WTC11 (cell line): ENCODE measurements around the gene CDH18. TPM values are rescaled to one million over a fixed set of nuclear protein-coding genes. Genes with fewer than 3 reads are reported as not detected.

Experiments used
- ATAC-seq: fragments of 200-7000 bp; cut with Tn5 transposase; 2 replicates; pipeline ENCODE4 v1.10.0; 2021; ENCODE audit warnings: mild to moderate bottlenecking, moderate library complexity
- CTCF ChIA-PET: fragments of 300-600 bp; sonication (Branson Sonifier 250); formaldehyde crosslinking; loops from one replicate; lab custom pipeline; 2021; ENCODE audit warnings: antibody characterized with exemption; lab: Charles Lee
- POLR2A ChIA-PET: fragments of 350-600 bp; sonication (Branson Sonifier 250); formaldehyde crosslinking; loops from one replicate; lab custom pipeline; 2021; ENCODE audit warnings: antibody characterized with exemption; lab: Charles Lee
- DNase-seq: peaks from one replicate; pipeline ENCODE4 v3.0.0; 2021; ENCODE audit warnings: low spot score
- H3K27ac Mint-ChIP-seq: 2 replicates; pipeline ENCODE4 v1.8.0; 2021; ENCODE audit warnings: mixed read lengths
- H3K27me3 Mint-ChIP-seq: 2 replicates; pipeline ENCODE4 v1.8.0; 2021; ENCODE audit warnings: low read depth, mild to moderate bottlenecking, moderate library complexity, mixed read lengths
- H3K36me3 Mint-ChIP-seq: 2 replicates; pipeline ENCODE4 v1.8.0; 2021; ENCODE audit warnings: mixed read lengths
- H3K4me1 Mint-ChIP-seq: 2 replicates; pipeline ENCODE4 v1.8.0; 2022; ENCODE audit warnings: mixed read lengths
- H3K4me3 Mint-ChIP-seq: 2 replicates; pipeline ENCODE4 v1.8.0; 2021; ENCODE audit warnings: mild to moderate bottlenecking, moderate library complexity, mixed read lengths
- H3K9me3 Mint-ChIP-seq: 2 replicates; pipeline ENCODE4 v1.8.0; 2021; ENCODE audit warnings: mixed read lengths
- CREB1 ChIP-seq: sonication (generic); formaldehyde crosslinking; IDR thresholded peaks from 2 replicates; pipeline ENCODE4 v1.8.0; 2023; ENCODE audit warnings: mild to moderate bottlenecking, missing genetic modification reagents
- FOXK1 ChIP-seq: sonication (generic); formaldehyde crosslinking; IDR thresholded peaks from 2 replicates; pipeline ENCODE4 v1.8.0; 2022; ENCODE audit warnings: mild to moderate bottlenecking, moderate library complexity, missing genetic modification reagents
- GRHL2 ChIP-seq: fragments of 250-450 bp; sonication (Bioruptor Pico); IDR thresholded peaks from 2 replicates; pipeline ENCODE4 v1.8.0; 2022; ENCODE audit warnings: mild to moderate bottlenecking, moderate library complexity; ENCODE audit not compliant: insufficient replicate concordance, severe bottlenecking
- JUN ChIP-seq: sonication (generic); formaldehyde crosslinking; IDR thresholded peaks from 2 replicates; pipeline ENCODE4 v1.8.0; 2023; ENCODE audit warnings: mild to moderate bottlenecking, missing genetic modification reagents
- MXD4 ChIP-seq: fragments of 250-450 bp; sonication (Bioruptor Pico); IDR thresholded peaks from 2 replicates; pipeline ENCODE4 v1.8.0; 2021; ENCODE audit warnings: mild to moderate bottlenecking, moderate library complexity, borderline replicate concordance
- NFATC4 ChIP-seq: fragments of 250-450 bp; sonication (Bioruptor Pico); IDR thresholded peaks from 2 replicates; pipeline ENCODE4 v1.9.0; 2021; ENCODE audit warnings: mild to moderate bottlenecking
- ZNF263 ChIP-seq: sonication (generic); formaldehyde crosslinking; IDR thresholded peaks from 2 replicates; pipeline ENCODE4 v1.8.1; 2022; ENCODE audit warnings: low read depth, mild to moderate bottlenecking, moderate library complexity, missing genetic modification reagents
- ZNF423 ChIP-seq: fragments of 250-450 bp; sonication (Bioruptor Pico); IDR thresholded peaks from 2 replicates; pipeline ENCODE4 v2.1.2; 2022; ENCODE audit warnings: mild to moderate bottlenecking, moderate library complexity
- total RNA-seq: library from RNA; stranded (reverse); gene quantifications from 3 replicates; pipeline ENCODE4 v1.2.3, GENCODE V29; 2021
- TF ChIP-seq, protein P1 (sequence below): sonication (generic); formaldehyde crosslinking; IDR thresholded peaks from 2 replicates; pipeline ENCODE4 v1.8.1; 2023; ENCODE audit warnings: mild to moderate bottlenecking, missing genetic modification reagents, moderate library complexity
- TF ChIP-seq, protein P2 (sequence below): fragments of 250-450 bp; sonication (Bioruptor Pico); IDR thresholded peaks from 2 replicates; pipeline ENCODE4 v1.8.0; 2021; ENCODE audit warnings: mild to moderate bottlenecking
- TF ChIP-seq, protein P3 (sequence below): sonication (generic); formaldehyde crosslinking; IDR thresholded peaks from 2 replicates; pipeline ENCODE4 v1.8.0; 2022; ENCODE audit warnings: mild to moderate bottlenecking, missing genetic modification reagents
- TF ChIP-seq, protein P4 (sequence below): sonication (generic); formaldehyde crosslinking; IDR thresholded peaks from 2 replicates; pipeline ENCODE4 v1.8.1; 2022; ENCODE audit warnings: missing genetic modification reagents, borderline replicate concordance
- TF ChIP-seq, protein P5 (sequence below): sonication (generic); formaldehyde crosslinking; IDR thresholded peaks from 2 replicates; pipeline ENCODE4 v1.8.1; 2023; ENCODE audit warnings: mild to moderate bottlenecking, moderate library complexity, missing genetic modification reagents
- TF ChIP-seq, protein P6 (sequence below): sonication (generic); formaldehyde crosslinking; conservative IDR thresholded peaks from 2 replicates; pipeline ENCODE4 v1.8.1; 2022; ENCODE audit warnings: mild to moderate bottlenecking, missing genetic modification reagents
- TF ChIP-seq, protein P7 (sequence below): sonication (generic); formaldehyde crosslinking; IDR thresholded peaks from 2 replicates; pipeline ENCODE4 v1.8.1; 2023; ENCODE audit warnings: mild to moderate bottlenecking, missing genetic modification reagents, moderate library complexity

CDH18 gene
- total RNA-seq, 1 experiment from 2014 or later = 0.24 TPM

DNA sequence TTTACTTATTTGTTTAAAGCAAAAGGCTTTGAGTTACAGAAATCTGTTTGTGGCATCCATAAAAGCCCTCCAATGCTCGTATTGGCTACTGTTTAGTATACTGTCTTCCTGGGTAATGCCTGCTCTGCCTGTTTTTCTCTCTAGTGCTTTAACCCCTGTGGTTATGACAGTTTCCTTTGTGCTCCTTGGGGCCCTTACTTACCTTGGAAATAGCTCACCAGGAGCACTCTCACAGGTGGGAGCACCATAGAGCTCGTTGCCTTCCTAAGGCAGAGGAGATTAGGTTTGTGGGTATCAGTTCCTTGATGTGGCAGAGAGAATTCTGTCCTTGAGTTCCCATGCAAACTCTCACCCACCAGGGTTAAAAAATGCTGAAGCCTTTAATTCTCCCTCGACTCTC, 242.8 kb downstream of the CDH18 start:
- Mint-ChIP-seq H3K4me3 (no peak overlapping the region), H3K27ac (no peak overlapping the region), H3K27me3 (no peaks in the 10 kb centered on the region), H3K9me3 (no peaks in the 10 kb centered on the region), H3K36me3 (no peaks in the 10 kb centered on the region), H3K4me1 (peaks cover 7% of the 10 kb centered on the region)
- DNase-seq (no peak), ATAC-seq (peak; percentile 78)
- POLR2A ChIA-PET = no interaction called here
- TF ChIP-seq ZNF423 (CRISPR knock-in tag) (peak; percentile 45), MXD4 (CRISPR knock-in tag) (no peak), ZNF263 (CRISPR knock-in tag) (peak; percentile 69; the same call in 1 of the 2 replicates)
- TF ChIP-seq, protein P1, sequence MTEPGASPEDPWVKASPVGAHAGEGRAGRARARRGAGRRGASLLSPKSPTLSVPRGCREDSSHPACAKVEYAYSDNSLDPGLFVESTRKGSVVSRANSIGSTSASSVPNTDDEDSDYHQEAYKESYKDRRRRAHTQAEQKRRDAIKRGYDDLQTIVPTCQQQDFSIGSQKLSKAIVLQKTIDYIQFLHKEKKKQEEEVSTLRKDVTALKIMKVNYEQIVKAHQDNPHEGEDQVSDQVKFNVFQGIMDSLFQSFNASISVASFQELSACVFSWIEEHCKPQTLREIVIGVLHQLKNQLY = no peak
- CTCF ChIA-PET = no interaction called here

DNA sequence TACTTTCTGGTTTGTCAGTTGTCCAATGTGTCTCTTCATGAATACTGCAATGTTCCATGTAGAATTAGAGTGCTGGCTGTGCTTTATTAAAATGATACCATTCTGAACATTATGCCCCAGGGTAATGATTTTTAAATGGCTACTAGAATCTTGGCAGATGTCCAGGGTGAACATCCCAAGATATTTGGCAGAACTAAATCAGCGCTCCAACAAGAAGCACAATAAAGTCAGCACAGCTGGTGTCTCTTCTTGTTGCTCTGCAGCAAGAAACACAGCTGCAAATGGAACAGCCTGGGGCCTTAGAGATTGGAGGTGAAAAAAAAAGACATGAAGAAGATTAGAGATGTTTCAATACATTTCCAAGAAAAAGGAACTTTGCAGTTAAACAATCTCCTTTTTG, 248.3 kb downstream of the CDH18 start:
- H3K4me1 Mint-ChIP-seq = peaks cover 5% of the 10 kb centered on the region
- H3K27me3 Mint-ChIP-seq = no peaks in the 10 kb centered on the region
- H3K36me3 Mint-ChIP-seq = 0 out of 2 replicates have a peak, but pooled peaks cover 2% of the 10 kb centered on the region
- H3K9me3 Mint-ChIP-seq = peaks cover 5% of the 10 kb centered on the region; the same call in 1 of the 2 replicates
- no peak overlapping the region for H3K4me3 Mint-ChIP-seq
- DNase-seq (no peak), ATAC-seq (no peak)
- TF ChIP-seq, protein P2, sequence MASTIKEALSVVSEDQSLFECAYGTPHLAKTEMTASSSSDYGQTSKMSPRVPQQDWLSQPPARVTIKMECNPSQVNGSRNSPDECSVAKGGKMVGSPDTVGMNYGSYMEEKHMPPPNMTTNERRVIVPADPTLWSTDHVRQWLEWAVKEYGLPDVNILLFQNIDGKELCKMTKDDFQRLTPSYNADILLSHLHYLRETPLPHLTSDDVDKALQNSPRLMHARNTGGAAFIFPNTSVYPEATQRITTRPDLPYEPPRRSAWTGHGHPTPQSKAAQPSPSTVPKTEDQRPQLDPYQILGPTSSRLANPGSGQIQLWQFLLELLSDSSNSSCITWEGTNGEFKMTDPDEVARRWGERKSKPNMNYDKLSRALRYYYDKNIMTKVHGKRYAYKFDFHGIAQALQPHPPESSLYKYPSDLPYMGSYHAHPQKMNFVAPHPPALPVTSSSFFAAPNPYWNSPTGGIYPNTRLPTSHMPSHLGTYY = no peak
- TF ChIP-seq, protein P1 = no peak
- TF ChIP-seq, protein P3, sequence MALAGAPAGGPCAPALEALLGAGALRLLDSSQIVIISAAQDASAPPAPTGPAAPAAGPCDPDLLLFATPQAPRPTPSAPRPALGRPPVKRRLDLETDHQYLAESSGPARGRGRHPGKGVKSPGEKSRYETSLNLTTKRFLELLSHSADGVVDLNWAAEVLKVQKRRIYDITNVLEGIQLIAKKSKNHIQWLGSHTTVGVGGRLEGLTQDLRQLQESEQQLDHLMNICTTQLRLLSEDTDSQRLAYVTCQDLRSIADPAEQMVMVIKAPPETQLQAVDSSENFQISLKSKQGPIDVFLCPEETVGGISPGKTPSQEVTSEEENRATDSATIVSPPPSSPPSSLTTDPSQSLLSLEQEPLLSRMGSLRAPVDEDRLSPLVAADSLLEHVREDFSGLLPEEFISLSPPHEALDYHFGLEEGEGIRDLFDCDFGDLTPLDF (CRISPR knock-in tag) = no peak
- no peak for TF ChIP-seq CREB1
- no peak for TF ChIP-seq JUN
- TF ChIP-seq, protein P4, sequence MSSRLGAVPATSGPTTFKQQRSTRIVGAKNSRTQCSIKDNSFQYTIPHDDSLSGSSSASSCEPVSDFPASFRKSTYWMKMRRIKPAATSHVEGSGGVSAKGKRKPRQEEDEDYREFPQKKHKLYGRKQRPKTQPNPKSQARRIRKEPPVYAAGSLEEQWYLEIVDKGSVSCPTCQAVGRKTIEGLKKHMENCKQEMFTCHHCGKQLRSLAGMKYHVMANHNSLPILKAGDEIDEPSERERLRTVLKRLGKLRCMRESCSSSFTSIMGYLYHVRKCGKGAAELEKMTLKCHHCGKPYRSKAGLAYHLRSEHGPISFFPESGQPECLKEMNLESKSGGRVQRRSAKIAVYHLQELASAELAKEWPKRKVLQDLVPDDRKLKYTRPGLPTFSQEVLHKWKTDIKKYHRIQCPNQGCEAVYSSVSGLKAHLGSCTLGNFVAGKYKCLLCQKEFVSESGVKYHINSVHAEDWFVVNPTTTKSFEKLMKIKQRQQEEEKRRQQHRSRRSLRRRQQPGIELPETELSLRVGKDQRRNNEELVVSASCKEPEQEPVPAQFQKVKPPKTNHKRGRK (CRISPR knock-in tag) = no peak
- H3K27ac Mint-ChIP-seq = 0 out of 2 replicates have a peak overlapping the region, but pooled peaks have one; percentile 36
- ChIA-PET CTCF (no interaction called here), POLR2A (no interaction called here)

DNA sequence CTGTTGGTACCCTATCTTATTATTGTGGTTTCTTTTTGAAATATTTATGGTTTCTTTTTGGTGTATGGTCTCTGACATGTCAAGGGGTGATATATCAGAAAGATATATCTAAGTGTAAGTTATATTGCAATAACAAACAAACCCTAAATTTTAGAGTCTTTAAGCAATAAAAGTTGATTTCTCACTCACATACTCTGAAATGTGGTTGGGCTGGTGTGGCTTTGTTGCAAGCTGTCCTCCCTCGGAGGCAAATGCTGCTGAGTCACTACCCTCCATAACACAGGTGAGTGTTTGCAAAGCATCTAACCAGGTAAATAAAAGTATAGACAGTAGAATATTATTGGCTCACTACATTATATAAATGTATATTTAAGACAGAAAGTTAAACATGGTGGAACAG, 253.2 kb downstream of the CDH18 start:
- POLR2A ChIA-PET = no interaction called here
- DNase-seq (no peak), ATAC-seq (peak; percentile 34; the same call in 1 of the 2 replicates)
- Mint-ChIP-seq H3K27ac (no peak overlapping the region), H3K27me3 (no peaks in the 10 kb centered on the region; the same call in none of the 2 replicates), H3K9me3 (peaks cover 19% of the 10 kb centered on the region), H3K4me3 (no peak overlapping the region), H3K4me1 (peaks cover 21% of the 10 kb centered on the region), H3K36me3 (peaks cover 24% of the 10 kb centered on the region)
- TF ChIP-seq ZNF423 (CRISPR knock-in tag) (no peak), GRHL2 (CRISPR knock-in tag) (no peak), NFATC4 (CRISPR knock-in tag) (no peak), FOXK1 (CRISPR knock-in tag) (no peak)
- TF ChIP-seq, protein P5, sequence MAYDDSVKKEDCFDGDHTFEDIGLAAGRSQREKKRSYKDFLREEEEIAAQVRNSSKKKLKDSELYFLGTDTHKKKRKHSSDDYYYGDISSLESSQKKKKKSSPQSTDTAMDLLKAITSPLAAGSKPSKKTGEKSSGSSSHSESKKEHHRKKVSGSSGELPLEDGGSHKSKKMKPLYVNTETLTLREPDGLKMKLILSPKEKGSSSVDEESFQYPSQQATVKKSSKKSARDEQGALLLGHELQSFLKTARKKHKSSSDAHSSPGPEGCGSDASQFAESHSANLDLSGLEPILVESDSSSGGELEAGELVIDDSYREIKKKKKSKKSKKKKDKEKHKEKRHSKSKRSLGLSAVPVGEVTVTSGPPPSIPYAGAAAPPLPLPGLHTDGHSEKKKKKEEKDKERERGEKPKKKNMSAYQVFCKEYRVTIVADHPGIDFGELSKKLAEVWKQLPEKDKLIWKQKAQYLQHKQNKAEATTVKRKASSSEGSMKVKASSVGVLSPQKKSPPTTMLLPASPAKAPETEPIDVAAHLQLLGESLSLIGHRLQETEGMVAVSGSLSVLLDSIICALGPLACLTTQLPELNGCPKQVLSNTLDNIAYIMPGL (CRISPR knock-in tag) = no peak
- TF ChIP-seq, protein P6, sequence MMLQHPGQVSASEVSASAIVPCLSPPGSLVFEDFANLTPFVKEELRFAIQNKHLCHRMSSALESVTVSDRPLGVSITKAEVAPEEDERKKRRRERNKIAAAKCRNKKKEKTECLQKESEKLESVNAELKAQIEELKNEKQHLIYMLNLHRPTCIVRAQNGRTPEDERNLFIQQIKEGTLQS = no peak
- TF ChIP-seq, protein P7, sequence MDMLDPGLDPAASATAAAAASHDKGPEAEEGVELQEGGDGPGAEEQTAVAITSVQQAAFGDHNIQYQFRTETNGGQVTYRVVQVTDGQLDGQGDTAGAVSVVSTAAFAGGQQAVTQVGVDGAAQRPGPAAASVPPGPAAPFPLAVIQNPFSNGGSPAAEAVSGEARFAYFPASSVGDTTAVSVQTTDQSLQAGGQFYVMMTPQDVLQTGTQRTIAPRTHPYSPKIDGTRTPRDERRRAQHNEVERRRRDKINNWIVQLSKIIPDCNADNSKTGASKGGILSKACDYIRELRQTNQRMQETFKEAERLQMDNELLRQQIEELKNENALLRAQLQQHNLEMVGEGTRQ (CRISPR knock-in tag) = no peak
- CTCF ChIA-PET = no interaction called here
